Muscle of back (tissue), 13 donors: ENCODE data around the gene TEKT1. TPM values are rescaled to one million over a fixed set of nuclear protein-coding genes. Genes with fewer than 3 reads are reported as not detected.
"Not testable (repeated sequence)": the region's sequence is repeated elsewhere in the genome, so short reads cannot be mapped to it uniquely, and the experiment has no call there.

Source experiments
- DNase-seq, 3 donors: peaks; one replicate each; pipeline versions ENCODE4 v3.0.0 to v3.0.0-alpha.2; 2013
- long read RNA-seq, 9 donors: transcript quantifications; one replicate each; lab custom pipeline, GENCODE V29; 2026
- polyA plus RNA-seq, 10 donors: library from polyadenylated mRNA; unstranded; fragments of 120-200 nt; gene quantifications; one replicate each; pipeline ENCODE4 v1.2.1, GENCODE V29; 2013; ENCODE audit not compliant: insufficient read length in 10 of 10

The TEKT1 gene
- polyA plus RNA-seq = under 1 TPM in 2 of 10 donors, not detected in 8; 0.24 to 0.26 TPM
- long read RNA-seq, donor 1 = 0 reads
- long read RNA-seq, donor 2 = 0 reads
- long read RNA-seq, donor 3 = 0 reads
- long read RNA-seq, donor 4 = 0 reads
- long read RNA-seq, donor 5 = 0 reads
- long read RNA-seq, donor 6 = 0 reads
- long read RNA-seq, donor 7 = 0 reads
- long read RNA-seq, donor 8 = 0 reads
- long read RNA-seq, donor 9 = 0 reads

- DNase-seq = peak; percentile 36 to 82 (median 64)
Measured at GRCh38 chr17:6831661-6832263, at the start of gene TEKT1. Gene TEKT1, minus strand, starts transcription at chr17:6831729. Its CDS starts 1,353 bp downstream, at chr17:6830376.

DNA sequence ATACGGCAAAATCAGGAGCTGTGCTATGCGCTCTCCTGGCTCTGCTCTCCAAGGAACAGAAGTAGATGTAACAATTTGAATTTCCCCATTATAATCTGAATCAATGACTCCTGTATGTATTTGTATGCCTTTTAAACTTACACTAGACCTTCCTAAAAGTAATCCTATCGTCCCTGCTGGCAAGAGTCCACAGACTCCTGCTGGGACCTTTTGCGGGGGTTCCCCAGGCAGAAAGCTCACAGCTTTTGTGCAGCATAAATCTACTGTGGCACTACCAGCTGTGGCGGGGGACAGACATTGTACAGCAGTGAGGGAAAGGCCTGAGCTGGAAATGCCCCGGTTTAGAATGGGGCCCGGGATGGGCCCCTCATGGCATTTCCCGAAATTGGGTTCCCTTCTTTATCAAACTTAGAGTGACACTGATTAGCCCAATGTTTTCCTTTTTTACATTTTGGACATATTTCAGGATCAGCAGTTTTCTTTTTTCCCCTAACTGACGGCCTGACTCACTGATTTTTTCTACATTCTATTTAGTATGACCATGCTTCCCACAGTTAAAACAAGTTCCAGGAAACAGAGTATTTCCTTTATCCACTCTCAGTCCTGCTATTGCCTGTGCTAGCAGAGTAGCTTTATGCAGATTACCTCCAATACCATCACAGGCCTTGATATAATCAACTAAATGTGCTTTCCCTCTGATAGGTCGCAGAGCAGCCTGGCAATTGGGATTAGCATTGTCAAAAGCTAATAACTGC, 47.9 kb upstream of the TEKT1 start:
- DNase-seq = not testable (repeated sequence)

- not testable (repeated sequence) for DNase-seq
Measured at GRCh38 chr17:6875276-6875675, 43.7 kb upstream of the TEKT1 start.

GRCh38 chr17:6872936-6873335, 41.4 kb upstream of the TEKT1 start:
- no peak for DNase-seq

DNA sequence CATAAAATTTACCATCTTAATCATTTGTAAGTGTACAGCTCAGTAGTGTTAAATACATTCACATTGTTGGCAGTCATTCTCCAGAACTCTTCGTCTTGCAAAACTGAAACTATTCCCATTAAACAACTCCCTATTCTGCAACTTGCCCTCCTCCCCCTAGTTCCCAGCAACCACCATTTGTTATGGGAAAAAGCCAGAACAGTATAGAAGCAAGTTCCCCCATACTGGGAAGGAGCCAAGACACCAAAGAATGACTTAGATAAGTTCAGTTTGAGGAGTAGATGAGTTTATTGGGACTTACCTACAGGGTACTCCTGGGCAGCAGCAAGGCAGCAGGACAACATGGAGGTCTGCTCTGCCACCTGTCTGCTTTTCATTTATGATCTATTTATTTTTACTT, 39.3 kb upstream of the TEKT1 start:
- DNase-seq = no peak

DNA sequence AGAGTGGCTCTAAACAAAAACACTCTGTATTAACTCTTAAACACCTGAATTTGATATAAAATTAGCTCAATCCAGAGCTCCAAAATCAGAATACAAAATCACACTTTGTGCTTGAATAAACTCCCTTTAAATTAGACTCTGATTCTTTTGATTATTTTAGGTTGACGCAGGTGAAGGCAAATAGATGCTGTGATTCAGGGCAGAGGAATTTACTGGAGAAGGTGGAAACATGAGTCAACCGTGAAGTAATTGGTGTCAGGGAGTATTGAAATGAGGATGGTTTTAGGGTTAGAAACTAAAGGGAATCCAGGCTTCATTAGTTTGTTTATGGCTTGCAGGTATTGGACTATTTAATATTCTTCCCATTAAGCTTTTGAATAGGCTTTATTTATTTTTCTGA, 37.1 kb upstream of the TEKT1 start:
- DNase-seq = no peak

- DNase-seq = no peak
Measured at GRCh38 chr17:6867849-6868248, 36.3 kb upstream of the TEKT1 start.

GRCh38 chr17:6862825-6863224, 31.3 kb upstream of the TEKT1 start:
- DNase-seq = no peak

DNA sequence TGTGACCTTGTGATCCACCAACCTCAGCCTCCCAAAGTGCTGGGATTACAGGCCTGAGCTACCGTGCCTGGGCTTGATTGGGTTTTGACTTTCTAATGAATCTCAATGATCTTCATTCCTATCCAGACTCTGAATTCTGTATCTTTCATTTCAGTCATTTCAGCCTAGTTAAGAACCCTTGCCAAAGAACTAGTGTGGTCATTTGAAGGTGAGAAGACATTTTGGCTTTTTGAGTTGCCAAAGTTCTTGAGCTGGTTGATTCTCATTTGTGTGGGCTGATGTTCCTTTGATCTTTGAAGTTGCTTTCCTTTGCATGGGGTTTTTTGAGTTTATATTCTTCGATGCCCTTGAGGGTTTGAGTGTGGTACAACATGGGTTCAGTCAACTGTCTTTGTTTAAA, 30.6 kb upstream of the TEKT1 start:
- no peak for DNase-seq

DNA sequence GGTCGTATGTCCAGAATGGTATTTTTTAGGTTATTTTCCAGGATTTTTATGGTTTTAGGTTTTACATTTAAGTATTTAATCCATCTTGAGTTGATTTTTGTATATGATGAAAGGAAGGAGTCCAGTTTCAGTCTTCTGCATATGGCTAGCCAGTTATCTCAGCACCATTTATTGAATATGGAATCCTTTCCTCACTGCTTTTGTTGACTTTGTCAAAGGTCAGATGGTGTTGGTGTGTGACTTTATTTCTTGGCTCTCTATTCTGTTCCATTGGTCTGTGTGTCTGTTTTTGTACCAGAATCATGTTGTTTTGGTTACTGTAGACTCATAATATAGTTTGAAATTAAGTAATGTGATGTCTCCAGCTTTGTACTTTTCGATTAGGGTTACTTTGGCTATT, 26.4 kb upstream of the TEKT1 start:
- no peak for DNase-seq

- DNase-seq = no peak
Measured at GRCh38 chr17:6857336-6857735, 25.8 kb upstream of the TEKT1 start.

- DNase-seq = no peak
Measured at GRCh38 chr17:6856051-6856450, 24.5 kb upstream of the TEKT1 start.

DNA sequence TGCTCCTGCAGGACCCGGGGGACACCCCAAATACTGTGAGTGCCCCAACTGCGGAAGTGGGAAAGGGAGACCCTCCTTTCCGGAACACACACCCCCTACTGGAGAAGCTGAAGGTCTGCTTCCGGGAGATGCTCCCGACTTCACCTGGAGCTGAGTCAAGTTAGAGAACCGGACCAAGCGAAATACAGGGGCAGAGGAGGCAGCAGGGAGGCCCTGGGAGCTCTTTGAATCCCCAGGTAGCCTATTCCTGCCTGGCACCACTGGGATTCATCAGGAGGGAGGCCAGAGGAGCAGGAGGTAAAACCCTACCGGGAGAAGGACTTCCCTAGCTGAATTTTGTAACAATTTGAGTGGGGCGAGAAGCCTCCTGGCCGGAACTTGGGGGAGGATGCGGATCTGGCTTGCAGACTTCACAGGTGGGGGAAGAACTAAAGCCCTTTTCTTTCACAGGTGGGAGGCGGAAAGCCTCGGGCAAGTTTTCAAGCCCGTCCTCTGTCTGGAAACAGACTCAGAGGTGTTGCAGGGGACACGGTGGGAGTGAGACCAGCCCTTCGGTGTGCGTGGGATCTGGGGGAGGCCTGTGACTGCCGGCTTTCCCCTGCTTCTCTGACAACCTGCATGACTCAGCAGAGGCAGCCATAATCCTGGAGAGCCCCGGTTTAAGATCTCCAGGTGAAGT, 22.4 kb upstream of the TEKT1 start:
- no peak for DNase-seq

DNA sequence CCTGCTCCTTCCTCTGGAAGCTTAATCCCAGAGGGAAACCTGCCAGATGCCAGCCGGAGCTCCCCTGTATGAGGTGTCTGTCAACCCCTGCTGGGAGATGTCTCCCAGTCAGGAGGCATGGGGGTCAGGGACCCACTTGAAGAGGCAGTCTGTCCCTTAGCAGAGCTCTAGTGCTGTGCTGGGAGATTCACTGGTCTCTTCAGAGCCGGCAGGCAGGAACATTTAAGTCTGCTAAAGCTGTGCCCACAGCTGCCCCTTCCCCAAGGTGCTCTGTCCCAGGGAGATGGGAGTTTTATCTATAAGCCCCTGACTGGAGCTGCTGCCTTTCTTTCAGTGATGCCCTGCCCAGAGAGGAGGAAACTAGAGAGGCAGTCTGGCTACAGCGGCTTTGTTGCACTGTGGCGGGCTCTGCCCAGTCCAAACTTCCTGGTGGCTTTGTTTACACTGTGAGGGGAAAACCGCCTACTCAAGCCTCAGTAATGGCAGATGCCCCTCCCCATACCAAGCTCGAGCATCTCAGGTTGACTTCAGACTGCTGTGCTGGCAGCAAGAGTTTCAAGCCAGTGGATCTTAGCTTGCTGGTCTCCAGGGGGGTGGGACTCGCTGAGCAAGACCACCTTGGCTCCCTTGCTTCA, 17.1 kb upstream of the TEKT1 start:
- DNase-seq = not testable (repeated sequence)

- not testable (repeated sequence) for DNase-seq
Measured at GRCh38 chr17:6846138-6846537, 14.6 kb upstream of the TEKT1 start.

DNA sequence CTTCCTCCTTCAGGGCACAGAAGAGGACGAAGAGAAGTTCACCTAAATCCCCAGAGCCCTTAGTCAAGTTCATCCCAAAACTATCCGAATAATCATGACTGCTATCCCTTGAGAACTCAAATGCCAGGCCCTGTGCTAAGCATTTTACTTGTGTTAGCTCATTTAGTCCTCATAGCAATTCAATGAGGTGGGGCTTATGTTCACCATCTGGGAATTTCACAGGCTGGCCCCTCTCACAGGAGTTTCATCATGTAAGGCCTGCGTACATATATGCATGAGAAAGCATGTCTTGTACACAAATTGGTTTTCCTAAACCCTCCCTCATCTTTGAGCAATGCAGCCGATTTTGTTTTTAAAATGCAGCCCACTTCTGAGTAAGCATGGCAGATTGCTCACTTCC, 12.9 kb upstream of the TEKT1 start:
- DNase-seq = not testable (repeated sequence)

GRCh38 chr17:6843241-6843880, 11.8 kb upstream of the TEKT1 start:
- DNase-seq = peak; percentile 18 to 60 (median 34)

- DNase-seq = not testable (repeated sequence)
Measured at GRCh38 chr17:6841769-6842168, 10.2 kb upstream of the TEKT1 start.

GRCh38 chr17:6830383-6830986, 1.0 kb downstream of the TEKT1 start:
- DNase-seq = no peak

DNA sequence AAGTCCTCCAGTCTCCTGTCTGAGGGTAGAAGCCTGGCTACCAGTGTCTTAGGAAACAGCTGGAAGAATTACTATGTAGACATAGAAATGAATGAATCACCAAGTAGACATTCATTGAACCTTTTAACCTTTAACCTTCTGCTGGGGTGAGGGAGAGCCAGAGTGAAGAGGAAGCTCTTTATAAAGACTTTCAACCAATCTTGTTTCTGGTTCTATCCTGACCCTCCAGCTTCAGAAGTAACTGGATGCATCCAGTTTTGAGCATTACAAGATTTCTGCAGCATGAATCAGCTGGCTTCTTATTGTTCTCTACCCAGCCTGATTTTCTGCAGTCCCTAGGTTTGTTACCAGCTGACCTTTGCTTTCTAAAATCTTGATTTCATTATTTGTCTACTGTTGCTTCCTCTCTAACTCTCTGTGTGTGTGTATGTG, 8.5 kb downstream of the TEKT1 start:
- no peak for DNase-seq

GRCh38 chr17:6818938-6819337, 12.6 kb downstream of the TEKT1 start:
- DNase-seq = no peak
